ENCODE data around the gene CYP2W1. TPM values are rescaled to one million over a fixed set of nuclear protein-coding genes. Genes with fewer than 3 reads are reported as not detected.

CYP2W1 gene
- total RNA-seq, 4 donors from 2014 or later: not detected

DNA sequence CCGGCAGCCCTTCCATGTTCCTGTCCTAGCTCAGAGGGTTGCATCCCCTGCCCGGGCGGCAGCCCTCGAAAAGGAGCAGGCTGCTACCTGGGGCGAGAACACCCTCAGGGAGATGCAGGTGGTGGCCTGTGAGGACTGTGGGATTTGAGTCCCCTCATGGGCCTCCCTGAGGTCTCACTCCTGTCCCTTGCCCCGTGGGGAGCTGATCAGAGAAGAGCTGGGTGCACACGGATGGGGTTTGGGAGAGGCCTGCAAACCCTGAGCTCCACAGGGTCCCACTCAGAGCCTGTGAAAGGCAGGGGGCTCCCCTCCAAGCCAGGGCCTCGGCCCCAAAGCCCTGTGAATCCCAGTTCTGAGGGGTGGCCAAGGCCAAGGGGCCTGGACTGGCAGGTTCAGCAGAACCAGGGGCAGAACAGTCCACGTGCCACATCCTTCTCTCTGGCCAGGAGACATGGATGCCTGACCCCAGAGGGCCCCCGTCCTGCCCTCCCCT, 424 bp upstream of the CYP2W1 start:
- TF ChIP-seq EP300 (IDR thresholded peaks at IDR 0.05): no peak
- TF ChIP-seq POLR2A (IDR thresholded peaks at IDR 0.05): no peak
- no peak for TF ChIP-seq POLR2AphosphoS5 (IDR thresholded peaks at IDR 0.05)
- TF ChIP-seq, protein P1, sequence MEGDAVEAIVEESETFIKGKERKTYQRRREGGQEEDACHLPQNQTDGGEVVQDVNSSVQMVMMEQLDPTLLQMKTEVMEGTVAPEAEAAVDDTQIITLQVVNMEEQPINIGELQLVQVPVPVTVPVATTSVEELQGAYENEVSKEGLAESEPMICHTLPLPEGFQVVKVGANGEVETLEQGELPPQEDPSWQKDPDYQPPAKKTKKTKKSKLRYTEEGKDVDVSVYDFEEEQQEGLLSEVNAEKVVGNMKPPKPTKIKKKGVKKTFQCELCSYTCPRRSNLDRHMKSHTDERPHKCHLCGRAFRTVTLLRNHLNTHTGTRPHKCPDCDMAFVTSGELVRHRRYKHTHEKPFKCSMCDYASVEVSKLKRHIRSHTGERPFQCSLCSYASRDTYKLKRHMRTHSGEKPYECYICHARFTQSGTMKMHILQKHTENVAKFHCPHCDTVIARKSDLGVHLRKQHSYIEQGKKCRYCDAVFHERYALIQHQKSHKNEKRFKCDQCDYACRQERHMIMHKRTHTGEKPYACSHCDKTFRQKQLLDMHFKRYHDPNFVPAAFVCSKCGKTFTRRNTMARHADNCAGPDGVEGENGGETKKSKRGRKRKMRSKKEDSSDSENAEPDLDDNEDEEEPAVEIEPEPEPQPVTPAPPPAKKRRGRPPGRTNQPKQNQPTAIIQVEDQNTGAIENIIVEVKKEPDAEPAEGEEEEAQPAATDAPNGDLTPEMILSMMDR (IDR thresholded peaks at IDR 0.05): no peak
- H3K27me3 ChIP-seq: peaks cover 56% of the 10 kb centered on the region

DNA sequence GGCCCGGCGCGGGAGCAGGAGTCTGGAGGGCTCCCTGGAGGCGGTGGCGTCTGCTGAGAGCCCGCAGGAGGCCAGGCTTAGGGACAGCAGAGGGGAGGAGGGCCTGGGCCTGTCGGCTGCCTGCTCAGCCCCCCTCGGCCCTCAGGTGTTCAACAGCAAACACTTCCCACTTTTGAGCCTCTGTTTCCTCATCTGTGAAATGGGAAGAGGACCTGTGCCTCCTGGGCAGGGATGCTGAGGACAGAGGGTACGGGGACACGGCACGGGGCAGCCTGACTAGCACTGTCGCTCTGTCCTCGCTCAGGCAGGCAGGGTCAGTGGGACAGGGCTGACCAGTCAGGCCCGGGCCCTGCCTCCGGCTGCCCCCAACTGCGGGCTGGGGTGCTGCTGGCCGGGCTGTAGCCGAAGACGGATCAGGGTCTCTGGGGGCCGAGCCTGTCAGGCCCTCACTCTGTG, 663 bp downstream of the CYP2W1 start:
- Histone ChIP-seq H3K9me3 (no peaks in the 10 kb centered on the region), H3K27me3 (peaks cover 67% of the 10 kb centered on the region), H3K4me1 (peaks cover 0 to 7% (median 0%) of the 10 kb centered on the region in 3 donors), H3K4me3 (no peak overlapping the region), H3K36me3 (no peaks in the 10 kb centered on the region), H3K27ac (no peak overlapping the region)
- ATAC-seq: no peak
- 80% methylated on average over 2 of the region's 20 CpGs; no CpG with 5 or more reads in 1 of the 2 donors for WGBS, 2 donors (ENCODE audit: low coverage in 1 of 2)
- no peak for TF ChIP-seq POLR2A (IDR thresholded peaks at IDR 0.05)
- no peak for TF ChIP-seq POLR2AphosphoS5 (IDR thresholded peaks at IDR 0.05)
- no peak for TF ChIP-seq EP300 (IDR thresholded peaks at IDR 0.05)
- TF ChIP-seq, protein P1 (IDR thresholded peaks at IDR 0.05): no peak

More for the DNA sequence above, 424 bp upstream of the CYP2W1 start:
- Histone ChIP-seq H3K9me3 (no peaks in the 10 kb centered on the region), H3K36me3 (no peaks in the 10 kb centered on the region), H3K4me1 (no peaks in the 10 kb centered on the region), H3K27ac (no peak overlapping the region), H3K4me3 (no peak overlapping the region)
- ATAC-seq: no peak
- WGBS, 2 donors (ENCODE audit: low coverage in 1 of 2): no CpG with 5 or more reads among the region's 10 CpGs

DNA sequence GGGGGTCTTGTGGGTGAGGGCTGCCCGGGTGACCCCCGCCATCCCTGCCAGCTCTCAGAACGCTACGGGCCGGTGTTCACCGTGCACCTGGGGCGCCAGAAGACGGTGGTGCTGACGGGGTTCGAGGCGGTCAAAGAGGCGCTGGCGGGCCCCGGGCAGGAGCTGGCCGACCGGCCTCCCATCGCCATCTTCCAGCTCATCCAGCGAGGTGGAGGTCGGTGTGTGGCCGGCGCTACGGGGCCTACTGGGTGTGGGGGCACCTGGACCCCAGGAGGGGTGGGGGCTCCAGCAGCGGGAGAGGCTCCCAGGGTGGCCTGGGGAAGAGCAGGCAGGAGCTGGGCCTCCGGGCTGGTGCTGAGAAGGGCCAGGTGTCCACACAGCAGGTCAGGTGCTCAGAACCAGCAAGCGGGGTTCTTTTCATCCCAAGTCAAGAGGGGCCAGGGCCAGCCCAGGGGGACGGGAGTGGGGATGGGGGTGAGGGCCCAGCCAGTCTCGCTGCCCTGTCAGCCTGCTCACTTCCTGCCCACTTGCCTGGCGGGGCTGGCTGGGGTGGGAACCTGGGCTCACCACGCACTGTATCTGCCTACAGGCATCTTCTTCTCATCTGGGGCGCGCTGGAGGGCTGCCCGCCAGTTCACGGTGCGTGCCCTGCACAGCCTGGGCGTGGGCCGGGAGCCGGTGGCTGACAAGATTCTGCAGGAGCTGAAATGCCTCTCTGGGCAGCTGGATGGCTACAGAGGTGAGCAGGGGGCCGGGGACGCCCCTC, 1.6 kb downstream of the CYP2W1 start:
- H3K9me3 ChIP-seq: no peaks in the 10 kb centered on the region
- H3K4me1 ChIP-seq: peaks cover 0 to 11% (median 0%) of the 10 kb centered on the region in 3 donors
- TF ChIP-seq POLR2A (IDR thresholded peaks at IDR 0.05) (no peak), EP300 (IDR thresholded peaks at IDR 0.05) (no peak), POLR2AphosphoS5 (IDR thresholded peaks at IDR 0.05) (no peak)
- TF ChIP-seq, protein P1 (IDR thresholded peaks at IDR 0.05): no peak
- ATAC-seq: no peak
- 40% methylated on average over 2 of the region's 39 CpGs; no CpG with 5 or more reads in 1 of the 2 donors for WGBS, 2 donors (ENCODE audit: low coverage in 1 of 2)
- H3K27ac ChIP-seq: no peak overlapping the region
- no peaks in the 10 kb centered on the region for H3K36me3 ChIP-seq
- peaks cover 76% of the 10 kb centered on the region for H3K27me3 ChIP-seq
- H3K4me3 ChIP-seq: no peak overlapping the region

DNA sequence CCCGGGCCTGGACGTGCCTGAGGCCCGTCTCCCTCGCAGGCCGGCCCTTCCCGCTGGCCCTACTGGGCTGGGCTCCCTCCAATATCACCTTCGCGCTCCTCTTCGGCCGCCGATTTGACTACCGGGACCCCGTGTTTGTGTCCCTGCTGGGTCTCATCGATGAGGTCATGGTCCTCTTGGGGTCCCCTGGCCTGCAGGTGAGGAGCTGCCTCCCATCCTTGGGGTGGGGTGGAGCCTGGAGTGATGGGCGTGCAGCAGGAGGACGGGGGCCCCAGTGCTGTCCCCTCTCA, 2.1 kb downstream of the CYP2W1 start:
- TF ChIP-seq POLR2AphosphoS5 (IDR thresholded peaks at IDR 0.05) (no peak), POLR2A (IDR thresholded peaks at IDR 0.05) (no peak), EP300 (IDR thresholded peaks at IDR 0.05) (no peak)
- TF ChIP-seq, protein P1 (IDR thresholded peaks at IDR 0.05): no peak
- Histone ChIP-seq H3K4me1 (peaks cover 0 to 11% (median 0%) of the 10 kb centered on the region in 3 donors), H3K9me3 (no peaks in the 10 kb centered on the region), H3K36me3 (no peaks in the 10 kb centered on the region), H3K4me3 (no peak overlapping the region), H3K27ac (no peak overlapping the region), H3K27me3 (peaks cover 78% of the 10 kb centered on the region)
- ATAC-seq: no peak
- WGBS, 2 donors (ENCODE audit: low coverage in 1 of 2): no CpG with 5 or more reads among the region's 16 CpGs

Measured in gastroesophageal sphincter (tissue), 4 donors.